Calu3 (cell line): ENCODE measurements around the gene FBXO3. TPM values are rescaled to one million over a fixed set of nuclear protein-coding genes. Genes with fewer than 3 reads are reported as not detected.
"Not testable (repeated sequence)": the region's sequence is repeated elsewhere in the genome, so short reads cannot be mapped to it uniquely, and the experiment has no call there.

ENCODE experiments used
- BruUV-seq: library from RNA; stranded (reverse); fragments of 400-500 nt; replicated peaks from 2 replicates; lab custom pipeline; 2021; lab: Mats Ljungman, UMichigan
- CTCF ChIA-PET: fragments of 300-600 bp; sonication (Branson Sonifier 250); formaldehyde crosslinking; loops from one replicate; lab custom pipeline; 2022; ENCODE audit warnings: antibody characterized with exemption; lab: Charles Lee
- DNase-seq: peaks from one replicate; pipeline ENCODE4 v3.0.0; 2022
- H3K27ac Mint-ChIP-seq: one replicate; pipeline ENCODE4 v1.8.0; 2022; ENCODE audit warnings: mixed read lengths; ENCODE audit not compliant: unreplicated experiment
- H3K27me3 Mint-ChIP-seq: one replicate; pipeline ENCODE4 v1.8.0; 2022; ENCODE audit warnings: mixed read lengths; ENCODE audit not compliant: unreplicated experiment
- H3K36me3 Mint-ChIP-seq: one replicate; pipeline ENCODE4 v1.8.0; 2022; ENCODE audit warnings: mild to moderate bottlenecking, moderate library complexity, mixed read lengths; ENCODE audit not compliant: insufficient read depth, unreplicated experiment
- H3K4me1 Mint-ChIP-seq: one replicate; pipeline ENCODE4 v1.8.0; 2022; ENCODE audit warnings: mild to moderate bottlenecking, low read depth, mixed read lengths; ENCODE audit not compliant: unreplicated experiment
- H3K4me3 Mint-ChIP-seq: one replicate; pipeline ENCODE4 v1.8.0; 2022; ENCODE audit warnings: mild to moderate bottlenecking, low read depth, moderate library complexity, mixed read lengths; ENCODE audit not compliant: unreplicated experiment
- H3K9me3 Mint-ChIP-seq: one replicate; pipeline ENCODE4 v1.8.0; 2022; ENCODE audit warnings: low read depth, mixed read lengths; ENCODE audit not compliant: unreplicated experiment
- intact Hi-C: fragments of 100-400 bp; cut with micrococcal nuclease; formaldehyde crosslinking; loops from one replicate; pipeline ENCODE4 v1.10.0; 2022; ENCODE audit not compliant: unreplicated experiment
- total RNA-seq: library from RNA; stranded (reverse); gene quantifications from 2 replicates; pipeline ENCODE4 v1.2.3, GENCODE V29; 2022
- TF ChIP-seq, protein P1 (sequence below): fragments of 200-600 bp; IDR thresholded peaks from one replicate; pipeline ENCODE4 v1.8.0; 2022; ENCODE audit warnings: antibody characterized with exemption; ENCODE audit not compliant: unreplicated experiment

The FBXO3 gene
- total RNA-seq, 1 experiment from 2014 or later, result 24.3 TPM

DNA sequence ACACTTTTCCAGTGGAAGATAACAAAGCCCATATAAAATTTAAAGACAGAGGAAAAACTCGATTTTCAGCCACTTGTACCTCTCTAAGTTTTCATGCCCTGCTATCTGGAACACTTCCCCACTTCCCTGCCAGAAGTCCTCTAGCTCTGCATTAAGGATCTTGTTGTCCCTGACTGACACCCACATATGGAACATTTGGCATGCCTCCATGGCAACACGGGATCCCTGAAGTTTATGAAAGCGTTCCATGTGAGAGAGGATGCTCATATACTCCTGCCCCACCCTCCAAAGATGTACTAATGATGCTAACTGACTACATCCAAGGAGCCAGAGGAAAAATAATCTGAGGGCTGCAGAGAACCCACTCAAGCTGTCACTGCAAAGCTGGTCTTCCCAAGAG lies 64.9 kb downstream of the FBXO3 start:
- Mint-ChIP-seq H3K27me3 (no peaks in the 10 kb centered on the region), H3K4me1 (peaks cover 62% of the 10 kb centered on the region), H3K36me3 (peaks cover 92% of the 10 kb centered on the region), H3K4me3 (no peak overlapping the region), H3K9me3 (no peaks in the 10 kb centered on the region), H3K27ac (peak overlapping the region; percentile 77)
- no TSS peak for BruUV-seq
- intact Hi-C loops, result no loop called here
- CTCF ChIA-PET, result interaction anchor here (0.7 to 1.4 kb wide), 2 partner anchors 14 to 25 kb away, joined by 3 to 9 read pairs; no protein-coding TSS in a partner anchor
- DNase-seq, result no peak
- TF ChIP-seq, protein P1, sequence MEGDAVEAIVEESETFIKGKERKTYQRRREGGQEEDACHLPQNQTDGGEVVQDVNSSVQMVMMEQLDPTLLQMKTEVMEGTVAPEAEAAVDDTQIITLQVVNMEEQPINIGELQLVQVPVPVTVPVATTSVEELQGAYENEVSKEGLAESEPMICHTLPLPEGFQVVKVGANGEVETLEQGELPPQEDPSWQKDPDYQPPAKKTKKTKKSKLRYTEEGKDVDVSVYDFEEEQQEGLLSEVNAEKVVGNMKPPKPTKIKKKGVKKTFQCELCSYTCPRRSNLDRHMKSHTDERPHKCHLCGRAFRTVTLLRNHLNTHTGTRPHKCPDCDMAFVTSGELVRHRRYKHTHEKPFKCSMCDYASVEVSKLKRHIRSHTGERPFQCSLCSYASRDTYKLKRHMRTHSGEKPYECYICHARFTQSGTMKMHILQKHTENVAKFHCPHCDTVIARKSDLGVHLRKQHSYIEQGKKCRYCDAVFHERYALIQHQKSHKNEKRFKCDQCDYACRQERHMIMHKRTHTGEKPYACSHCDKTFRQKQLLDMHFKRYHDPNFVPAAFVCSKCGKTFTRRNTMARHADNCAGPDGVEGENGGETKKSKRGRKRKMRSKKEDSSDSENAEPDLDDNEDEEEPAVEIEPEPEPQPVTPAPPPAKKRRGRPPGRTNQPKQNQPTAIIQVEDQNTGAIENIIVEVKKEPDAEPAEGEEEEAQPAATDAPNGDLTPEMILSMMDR, result no peak

- TSS peak; percentile 52 for BruUV-seq
- H3K27me3 Mint-ChIP-seq, result no peaks in the 10 kb centered on the region
- CTCF ChIA-PET, result interaction anchor here (0.6 to 1.4 kb wide), 4 partner anchors 25 to 189 kb away, joined by 3 to 9 read pairs (median 3); no protein-coding TSS in a partner anchor
- H3K36me3 Mint-ChIP-seq, result peaks cover 92% of the 10 kb centered on the region
- intact Hi-C loops, result no loop called here
- H3K4me3 Mint-ChIP-seq, result no peak overlapping the region
- TF ChIP-seq, protein P1, result no peak
- DNase-seq, result no peak
- no peaks in the 10 kb centered on the region for H3K9me3 Mint-ChIP-seq
- H3K4me1 Mint-ChIP-seq, result peaks cover 62% of the 10 kb centered on the region
- peak overlapping the region; percentile 77 for H3K27ac Mint-ChIP-seq
Observed at GRCh38 chr11:33708985-33709384, 65.3 kb downstream of the FBXO3 start.

- H3K27ac Mint-ChIP-seq, result peak overlapping the region; percentile 94
- H3K27me3 Mint-ChIP-seq, intact Hi-C loops, DNase-seq, H3K4me3 Mint-ChIP-seq, H3K9me3 Mint-ChIP-seq, BruUV-seq: not testable (repeated sequence)
- CTCF ChIA-PET, result interaction anchor here (0.6 to 1.4 kb wide), 4 partner anchors 16 to 85 kb away, joined by 3 to 4 read pairs (median 3); no protein-coding TSS in a partner anchor
- H3K4me1 Mint-ChIP-seq, result peaks cover 65% of the 10 kb centered on the region
- H3K36me3 Mint-ChIP-seq, result peaks cover 91% of the 10 kb centered on the region
Observed at GRCh38 chr11:33707831-33708230, 66.5 kb downstream of the FBXO3 start.

DNA sequence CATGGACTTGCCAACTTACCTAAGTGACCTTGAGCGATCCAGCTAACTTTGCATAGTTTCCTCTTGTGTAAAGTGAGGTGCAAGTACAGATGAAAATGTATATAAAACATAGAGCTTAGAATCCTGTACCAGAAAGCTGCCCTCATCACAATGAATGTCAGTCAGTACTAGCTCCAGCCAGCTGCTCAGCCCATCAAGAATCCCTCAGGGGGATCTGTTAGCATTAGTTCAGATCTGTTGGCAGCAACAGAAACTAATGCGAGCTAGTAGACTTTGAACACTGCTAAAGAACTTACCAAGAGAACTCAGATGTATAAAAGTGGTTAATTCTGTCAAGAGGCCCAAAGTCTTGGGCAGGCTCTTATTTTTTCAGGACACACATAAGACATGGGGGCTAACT lies 67.4 kb downstream of the FBXO3 start:
- CTCF ChIA-PET, result interaction anchor here (0.6 to 1.4 kb wide), 7 partner anchors 9 to 433 kb away, joined by 3 to 4 read pairs (median 3); no protein-coding TSS in a partner anchor
- no peak overlapping the region for H3K4me3 Mint-ChIP-seq
- peak overlapping the region; percentile 94 for H3K27ac Mint-ChIP-seq
- no peaks in the 10 kb centered on the region for H3K9me3 Mint-ChIP-seq
- DNase-seq, result no peak
- peaks cover 94% of the 10 kb centered on the region for H3K36me3 Mint-ChIP-seq
- intact Hi-C loops, result no loop called here
- no TSS peak for BruUV-seq
- H3K4me1 Mint-ChIP-seq, result peaks cover 73% of the 10 kb centered on the region
- no peaks in the 10 kb centered on the region for H3K27me3 Mint-ChIP-seq
- TF ChIP-seq, protein P1, result no peak

- BruUV-seq, result no TSS peak
- Mint-ChIP-seq H3K4me1 (peaks cover 78% of the 10 kb centered on the region), H3K4me3 (no peak overlapping the region), H3K36me3 (peaks cover 96% of the 10 kb centered on the region), H3K9me3 (no peaks in the 10 kb centered on the region), H3K27me3 (no peaks in the 10 kb centered on the region), H3K27ac (peak overlapping the region; percentile 94)
- TF ChIP-seq, protein P1, result no peak
- no peak for DNase-seq
- intact Hi-C loops, result no loop called here
- CTCF ChIA-PET, result interaction anchor here (0.7 to 1.4 kb wide), 4 partner anchors 10 to 51 kb away, joined by 3 to 4 read pairs (median 3); no protein-coding TSS in a partner anchor
Observed at GRCh38 chr11:33706546-33706945, 67.8 kb downstream of the FBXO3 start.
